HepG2 (cell line): Measurements from ENCODE around the gene CHP1. TPM values are rescaled to one million over a fixed set of nuclear protein-coding genes. Genes with fewer than 3 reads are reported as not detected.

Experiments used
- ATAC-seq: fragments of 200-7000 bp; cut with Tn5 transposase; 3 replicates; pipeline ENCODE4 v1.9.1; 2020; ENCODE audit warnings: mild to moderate bottlenecking, moderate library complexity
- BruUV-seq: library from RNA; stranded (reverse); fragments of 400-500 nt; replicated peaks from 2 replicates; lab custom pipeline; 2021; lab: Mats Ljungman, UMichigan
- CTCF ChIA-PET: fragments of 300-600 bp; formaldehyde crosslinking; extraction: SDS; loops from one replicate; lab custom pipeline; 2021; ENCODE audit warnings: low total read pairs, inconsistent platforms, low intra/inter-chr PET ratio; lab: Yijun Ruan, JAX
- POLR2A ChIA-PET: fragments of 350-600 bp; sonication (Branson Sonifier 250); formaldehyde crosslinking; loops from one replicate; lab custom pipeline; 2020; ENCODE audit warnings: antibody characterized with exemption, inconsistent platforms; lab: Yijun Ruan, JAX
- DNase-seq: peaks from one replicate; pipeline ENCODE4 v3.0.0-alpha.2; 2015; ENCODE audit warnings: low spot score
- FAIRE-seq: peaks from 3 replicates; lab custom pipeline; 2011; peaks lifted over from hg19 to GRCh38; lab: Jason Lieb, UNC
- H2AFZ ChIP-seq: one replicate; pipeline ENCODE4 v1.6.1; 2011; ENCODE audit warnings: low read length, inconsistent platforms
- H3K27ac ChIP-seq: fragments of 300-600 bp; 3 replicates; pipeline ENCODE4 v1.8.0; 2011; ENCODE audit warnings: mixed run types, mild to moderate bottlenecking, mixed read lengths, low read length, inconsistent platforms; ENCODE audit not compliant: insufficient read depth; ENCODE audit errors: extremely low read length
- H3K27me3 ChIP-seq, 2 experiments: fragments of 200-600 bp in 1 of 2; 2 replicates in 1 of 2; 3 replicates in 1 of 2; pipeline versions ENCODE4 v1.6.0 to v1.8.0; 2011; ENCODE audit warnings: low read length in 2 of 2, mild to moderate bottlenecking in 2 of 2, moderate library complexity in 2 of 2, inconsistent platforms in 1 of 2; ENCODE audit not compliant: insufficient read depth in 2 of 2, control insufficient read depth in 1 of 2
- H3K36me3 ChIP-seq, 2 experiments: fragments of 200-600 bp in 1 of 2; replicated peaks in 1 of 2; 2 replicates in 1 of 2; 3 replicates in 1 of 2; pipeline versions ENCODE4 v1.5.1 to v1.8.0; 2011; ENCODE audit warnings: low read length in 2 of 2, inconsistent platforms in 1 of 2; ENCODE audit not compliant: insufficient read depth in 2 of 2, control insufficient read depth in 1 of 2
- H3K4me1 ChIP-seq: 2 replicates; pipeline ENCODE4 v1.5.1; 2012; ENCODE audit warnings: low read length, inconsistent platforms; ENCODE audit not compliant: insufficient read depth
- H3K4me2 ChIP-seq: 2 replicates; pipeline ENCODE4 v1.6.0; 2011; ENCODE audit warnings: low read depth, low read length, inconsistent platforms
- H3K4me3 ChIP-seq, 3 experiments: fragments of 200-600 bp in 1 of 3; sonication (generic), shearing (Covaris generic) in 1 of 3; replicated peaks in 1 of 3; 2 replicates each; pipeline ENCODE4 v1.5.1; 2011 to 2016; ENCODE audit warnings: low read length in 3 of 3, inconsistent platforms in 2 of 3, low read depth in 2 of 3, mild to moderate bottlenecking in 2 of 3, control low read depth in 1 of 3, mixed read lengths in 1 of 3; ENCODE audit not compliant: insufficient read depth in 1 of 3
- H3K79me2 ChIP-seq: one replicate; pipeline ENCODE4 v1.6.1; 2011; ENCODE audit warnings: low read length, inconsistent platforms; ENCODE audit not compliant: insufficient read depth
- H3K9ac ChIP-seq: 2 replicates; pipeline ENCODE4 v1.6.0; 2011; ENCODE audit warnings: mild to moderate bottlenecking, low read depth, low read length, inconsistent platforms; ENCODE audit not compliant: insufficient read depth
- H3K9me3 ChIP-seq: 2 replicates; pipeline ENCODE4 v1.5.1; 2012; ENCODE audit warnings: mild to moderate bottlenecking, low read length
- H4K20me1 ChIP-seq: 2 replicates; pipeline ENCODE4 v1.6.0; 2011; ENCODE audit warnings: inconsistent platforms, mild to moderate bottlenecking, low read length, moderate library complexity; ENCODE audit not compliant: insufficient read depth
- GMEB2 ChIP-seq: IDR thresholded peaks from 2 replicates; pipeline ENCODE4 v1.6.1; 2016; ENCODE audit warnings: missing biosample characterization, missing genetic modification reagents, low read depth
- HNF4G ChIP-seq, 2 experiments: sonication (generic) in 1 of 2; formaldehyde crosslinking in 1 of 2; IDR thresholded peaks; 2 replicates each; pipeline versions ENCODE4 v1.4.0 to v1.6.1; 2011 to 2020; ENCODE audit warnings: borderline replicate concordance in 2 of 2, low read depth in 2 of 2, mild to moderate bottlenecking in 2 of 2, low read length in 1 of 2, missing genetic modification reagents in 1 of 2, moderate library complexity in 1 of 2
- MYNN ChIP-seq: sonication (generic); formaldehyde crosslinking; IDR thresholded peaks from 2 replicates; pipeline ENCODE4 v1.4.0; 2020; ENCODE audit warnings: mild to moderate bottlenecking, low read depth, missing genetic modification reagents
- PITX1 ChIP-seq: sonication (generic); formaldehyde crosslinking; IDR thresholded peaks from 2 replicates; pipeline ENCODE4 v1.5.1; 2020; ENCODE audit warnings: mild to moderate bottlenecking, missing genetic modification reagents
- ZNF256 ChIP-seq: sonication (generic); formaldehyde crosslinking; conservative IDR thresholded peaks from 2 replicates; pipeline ENCODE4 v1.4.0; 2020; ENCODE audit warnings: missing genetic modification reagents
- ZNF792 ChIP-seq: IDR thresholded peaks from 2 replicates; pipeline ENCODE4 v1.6.1; 2016
- WGBS: methylation state at CpG from one replicate; pipeline ENCODE4 v1.1.6; 2017; ENCODE audit warnings: low lambda C conversion rate; 5-methylcytosine and 5-hydroxymethylcytosine counted together
- in situ Hi-C: cut with HindIII; loops from 2 replicates; pipeline ENCODE4 v1.10.0; 2017; ENCODE audit warnings: low pct_unique_long_range_greater_than_20kb; ENCODE audit not compliant: extremely low pct_ligation_motif_present
- intact Hi-C: fragments of 100-400 bp; cut with micrococcal nuclease; formaldehyde crosslinking; loops from one replicate; pipeline ENCODE4 v1.10.0; 2022; ENCODE audit not compliant: unreplicated experiment
- polyA plus RNA-seq, 8 experiments: library from polyadenylated mRNA; depleted of rRNA in 3 of 8; stranded (reverse) in 7 of 8; unstranded in 1 of 8; fragments of >200 nt; fragmentation: Illumina TruSeq in 4 of 8; extraction: Trizol in 4 of 8; gene quantifications; 2 replicates each; pipeline versions ENCODE4 v1.2.1 to v1.2.3, GENCODE V29; 2011 to 2016; ENCODE audit warnings: low read depth in 4 of 8, missing spikeins in 1 of 8, mixed read lengths in 1 of 8; ENCODE audit not compliant: insufficient read depth in 1 of 8
- total RNA-seq, 5 experiments: library from RNA; depleted of rRNA; stranded (reverse); fragments of >200 nt; fragmentation: Illumina TruSeq; extraction: Trizol; gene quantifications; 2 replicates each; pipeline ENCODE4 v1.2.3, GENCODE V29; 2016; ENCODE audit warnings: low read depth in 1 of 5
- TF ChIP-seq, protein P1 (sequence below): sonication (generic); formaldehyde crosslinking; IDR thresholded peaks from 2 replicates; pipeline ENCODE4 v1.5.1; 2020; ENCODE audit warnings: missing genetic modification reagents, mild to moderate bottlenecking, borderline replicate concordance

The CHP1 gene
- total and polyA plus RNA-seq, 2 of the 13 experiments (the other 11 are each of a cell fraction or from before 2014, with no cell fraction given) = 49.6 to 76.4 TPM

DNA sequence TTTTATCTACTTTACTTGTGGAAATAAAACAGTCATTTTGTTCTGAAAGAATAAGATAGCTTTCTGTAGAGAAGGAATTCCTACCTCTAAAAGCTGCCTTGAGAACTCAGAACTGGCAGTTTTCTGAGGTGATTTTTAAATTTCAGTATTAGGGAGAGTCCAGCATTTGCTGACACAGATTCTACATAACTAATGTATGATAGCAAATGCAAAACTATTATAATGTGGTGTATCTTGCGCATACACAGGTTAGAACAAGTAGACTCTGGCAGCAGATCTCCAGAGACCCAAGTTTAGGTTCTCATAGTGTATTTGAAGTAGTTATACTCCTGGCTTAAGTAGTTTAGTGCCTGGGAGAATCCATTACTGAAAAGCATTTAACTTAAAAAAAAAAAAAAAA is 70.5 kb downstream of the CHP1 start:
- H3K27ac ChIP-seq = no peak overlapping the region
- no peak overlapping the region for H3K9ac ChIP-seq
- no peaks in the 10 kb centered on the region for H3K9me3 ChIP-seq
- no peak overlapping the region for H2AFZ ChIP-seq
- 96% methylated on average over 1 of the region's 1 CpG for WGBS
- H3K79me2 ChIP-seq = no peaks in the 10 kb centered on the region
- H4K20me1 ChIP-seq = no peaks in the 10 kb centered on the region
- no peak overlapping the region for H3K4me2 ChIP-seq
- H3K36me3 ChIP-seq = peaks cover 0 to 12% of the 10 kb centered on the region in 2 experiments; a peak in 4 of 5 replicates
- no TSS peak for BruUV-seq
- no peaks in the 10 kb centered on the region for H3K27me3 ChIP-seq
- ChIA-PET CTCF (no interaction called here), POLR2A (no interaction called here)
- FAIRE-seq (no peak), DNase-seq (no peak), ATAC-seq (no peak)
- no peak overlapping the region for H3K4me3 ChIP-seq
- in situ Hi-C loops (no loop called here), intact Hi-C loops (no loop called here)
- TF ChIP-seq GMEB2 (CRISPR knock-in tag) (no peak), HNF4G (IDR thresholded peaks at IDR 0.05; ENCODE audit: borderline replicate concordance, low read depth, low read length) (no peak), HNF4G (CRISPR knock-in tag; IDR thresholded peaks at IDR 0.05; ENCODE audit: borderline replicate concordance, low read depth) (no peak), ZNF792 (CRISPR knock-in tag) (no peak), MYNN (CRISPR knock-in tag) (no peak), PITX1 (CRISPR knock-in tag) (no peak), ZNF256 (CRISPR knock-in tag) (no peak)
- TF ChIP-seq, protein P1, sequence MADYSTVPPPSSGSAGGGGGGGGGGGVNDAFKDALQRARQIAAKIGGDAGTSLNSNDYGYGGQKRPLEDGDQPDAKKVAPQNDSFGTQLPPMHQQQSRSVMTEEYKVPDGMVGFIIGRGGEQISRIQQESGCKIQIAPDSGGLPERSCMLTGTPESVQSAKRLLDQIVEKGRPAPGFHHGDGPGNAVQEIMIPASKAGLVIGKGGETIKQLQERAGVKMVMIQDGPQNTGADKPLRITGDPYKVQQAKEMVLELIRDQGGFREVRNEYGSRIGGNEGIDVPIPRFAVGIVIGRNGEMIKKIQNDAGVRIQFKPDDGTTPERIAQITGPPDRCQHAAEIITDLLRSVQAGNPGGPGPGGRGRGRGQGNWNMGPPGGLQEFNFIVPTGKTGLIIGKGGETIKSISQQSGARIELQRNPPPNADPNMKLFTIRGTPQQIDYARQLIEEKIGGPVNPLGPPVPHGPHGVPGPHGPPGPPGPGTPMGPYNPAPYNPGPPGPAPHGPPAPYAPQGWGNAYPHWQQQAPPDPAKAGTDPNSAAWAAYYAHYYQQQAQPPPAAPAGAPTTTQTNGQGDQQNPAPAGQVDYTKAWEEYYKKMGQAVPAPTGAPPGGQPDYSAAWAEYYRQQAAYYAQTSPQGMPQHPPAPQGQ (CRISPR knock-in tag) = no peak
- H3K4me1 ChIP-seq = no peaks in the 10 kb centered on the region
